Body of pancreas (tissue), 4 donors: ENCODE data around the gene DUSP5. TPM values are rescaled to one million over a fixed set of nuclear protein-coding genes. Genes with fewer than 3 reads are reported as not detected.

Experiments
- ATAC-seq: fragments of 150-250 bp; one replicate; pipeline ENCODE4 v1.9.1; 2016
- DNase-seq, 4 donors: peaks; one replicate each; pipeline ENCODE4 v3.0.0-alpha.2; 2019
- H3K27ac ChIP-seq, 4 donors: fragments of 200-600 bp; sonication (generic); 1 replicate in 3 of 4; 2 replicates in 1 of 4; pipeline versions ENCODE4 v1.5.1 to v1.6.1; 2016 to 2019; ENCODE audit warnings: mild to moderate bottlenecking in 1 of 4, mixed read lengths in 1 of 4, moderate library complexity in 1 of 4
- H3K27me3 ChIP-seq, 2 donors: fragments of 200-600 bp; sonication (generic); one replicate each; pipeline ENCODE4 v1.6.0; 2016; ENCODE audit warnings: mild to moderate bottlenecking in 1 of 2
- H3K36me3 ChIP-seq, 2 donors: fragments of 200-600 bp; sonication (generic); replicated peaks in 1 of 2; 2 replicates each; pipeline ENCODE4 v1.5.1; 2016; ENCODE audit warnings: low read depth in 2 of 2; ENCODE audit not compliant: insufficient read depth in 1 of 2
- H3K4me1 ChIP-seq: fragments of 200-600 bp; sonication (generic); one replicate; pipeline ENCODE4 v1.6.0; 2016
- H3K4me3 ChIP-seq, 2 donors: fragments of 200-600 bp; sonication (generic); 1 replicate in 1 of 2; 2 replicates in 1 of 2; pipeline ENCODE4 v1.5.1; 2016 to 2019
- H3K9me3 ChIP-seq, 3 donors: fragments of 200-600 bp; sonication (generic); 1 replicate in 2 of 3; 2 replicates in 1 of 3; pipeline ENCODE4 v1.5.1; 2016
- POLR2A ChIP-seq, 3 donors: fragments of 450-650 bp; IDR thresholded peaks; one replicate each; pipeline ENCODE4 v1.6.1; 2016; ENCODE audit warnings: antibody characterized with exemption in 3 of 3, mild to moderate bottlenecking in 2 of 3
- WGBS, 2 donors: methylation state at CpG; one replicate each; pipeline ENCODE4 v1.1.5; 2017; 5-methylcytosine and 5-hydroxymethylcytosine counted together
- intact Hi-C: fragments of 100-400 bp; cut with DNase I; formaldehyde crosslinking; loops from one replicate; pipeline ENCODE4 v1.15.1; 2023
- total RNA-seq, 2 donors: library from RNA; depleted of rRNA; stranded (reverse); fragments of >200 nt; gene quantifications; one replicate each; pipeline ENCODE4 v1.1.0, GENCODE V29; 2016
- TF ChIP-seq, protein P1 (sequence below), 7 experiments: fragments of 450-650 bp in 4 of 7; fragments of 200-600 bp in 3 of 7; sonication (generic) in 3 of 7; IDR thresholded peaks; one replicate each; pipeline ENCODE4 v1.5.1; 2016 to 2019; ENCODE audit warnings: antibody characterized with exemption in 7 of 7

Gene DUSP5
- total RNA-seq, 2 donors from 2014 or later = 6.2 to 9.2 TPM

DNA sequence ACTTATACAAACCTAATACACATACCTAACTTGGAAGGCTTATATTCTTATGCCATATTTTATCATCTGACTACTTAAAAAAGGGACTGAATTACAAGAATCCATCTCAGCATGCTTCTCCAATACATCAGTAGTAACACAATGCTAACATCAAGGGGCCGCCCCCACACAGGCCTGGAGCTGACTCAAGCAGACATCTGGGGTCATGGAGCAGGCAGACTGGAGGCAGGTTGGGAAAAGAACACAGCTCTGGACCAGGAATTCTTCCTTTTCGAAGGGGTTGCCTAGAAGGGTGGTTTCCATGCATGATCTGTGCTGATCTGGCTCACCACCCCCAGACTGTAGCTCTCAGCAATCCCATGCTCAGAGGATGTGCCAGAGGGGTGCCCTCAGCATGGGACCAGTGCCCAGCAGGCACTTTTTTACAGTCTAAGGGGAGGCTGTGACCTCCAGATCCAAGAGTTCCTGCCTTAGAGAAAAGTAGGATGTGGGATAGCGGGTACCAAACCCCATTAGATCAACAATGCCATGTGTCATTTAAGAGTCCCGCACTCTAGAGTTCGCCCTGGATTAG lies 26.1 kb upstream of the DUSP5 start:
- no peak overlapping the region for H3K4me3 ChIP-seq
- ATAC-seq (no peak), DNase-seq (no peak)
- no peaks in the 10 kb centered on the region for H3K36me3 ChIP-seq
- H3K27ac ChIP-seq = no peak overlapping the region
- TF ChIP-seq, protein P1, sequence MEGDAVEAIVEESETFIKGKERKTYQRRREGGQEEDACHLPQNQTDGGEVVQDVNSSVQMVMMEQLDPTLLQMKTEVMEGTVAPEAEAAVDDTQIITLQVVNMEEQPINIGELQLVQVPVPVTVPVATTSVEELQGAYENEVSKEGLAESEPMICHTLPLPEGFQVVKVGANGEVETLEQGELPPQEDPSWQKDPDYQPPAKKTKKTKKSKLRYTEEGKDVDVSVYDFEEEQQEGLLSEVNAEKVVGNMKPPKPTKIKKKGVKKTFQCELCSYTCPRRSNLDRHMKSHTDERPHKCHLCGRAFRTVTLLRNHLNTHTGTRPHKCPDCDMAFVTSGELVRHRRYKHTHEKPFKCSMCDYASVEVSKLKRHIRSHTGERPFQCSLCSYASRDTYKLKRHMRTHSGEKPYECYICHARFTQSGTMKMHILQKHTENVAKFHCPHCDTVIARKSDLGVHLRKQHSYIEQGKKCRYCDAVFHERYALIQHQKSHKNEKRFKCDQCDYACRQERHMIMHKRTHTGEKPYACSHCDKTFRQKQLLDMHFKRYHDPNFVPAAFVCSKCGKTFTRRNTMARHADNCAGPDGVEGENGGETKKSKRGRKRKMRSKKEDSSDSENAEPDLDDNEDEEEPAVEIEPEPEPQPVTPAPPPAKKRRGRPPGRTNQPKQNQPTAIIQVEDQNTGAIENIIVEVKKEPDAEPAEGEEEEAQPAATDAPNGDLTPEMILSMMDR (IDR thresholded peaks at IDR 0.05) = no peak
- TF ChIP-seq POLR2A (IDR thresholded peaks at IDR 0.05) = no peak
- H3K27me3 ChIP-seq = no peaks in the 10 kb centered on the region
- 69 to 87% methylated on average over 2 to 5 of the region's 5 CpGs for WGBS, 2 donors
- H3K4me1 ChIP-seq = no peaks in the 10 kb centered on the region
- intact Hi-C loops = no loop called here
- H3K9me3 ChIP-seq = no peaks in the 10 kb centered on the region

DNA sequence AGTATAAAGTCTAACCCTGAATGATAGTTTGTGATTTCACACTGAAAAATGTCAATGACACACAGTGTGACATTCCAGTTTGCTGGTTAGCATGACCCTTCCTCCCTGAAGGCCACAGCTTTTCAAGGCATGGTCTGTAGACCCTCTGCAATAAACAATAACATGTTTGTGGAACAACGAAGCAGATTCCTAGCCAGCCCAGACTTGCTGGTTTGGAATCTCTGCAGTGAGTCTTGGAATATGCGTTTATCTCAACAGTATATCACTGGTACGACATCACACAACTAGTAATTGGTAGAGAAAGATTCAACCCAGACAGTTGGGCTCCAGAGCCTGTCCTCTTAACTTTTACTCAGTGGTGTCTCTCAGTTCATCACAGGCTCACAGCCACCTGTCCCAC lies 23.7 kb upstream of the DUSP5 start:
- H3K4me3 ChIP-seq = no peak overlapping the region
- no peaks in the 10 kb centered on the region for H3K27me3 ChIP-seq
- no peak for TF ChIP-seq POLR2A (IDR thresholded peaks at IDR 0.05)
- TF ChIP-seq, protein P1 (IDR thresholded peaks at IDR 0.05) = no peak
- intact Hi-C loops = no loop called here
- no peak for ATAC-seq
- no peaks in the 10 kb centered on the region for H3K9me3 ChIP-seq
- no peaks in the 10 kb centered on the region for H3K36me3 ChIP-seq
- DNase-seq = no peak
- 91 to 94% methylated on average over 3 of the region's 3 CpGs for WGBS, 2 donors
- H3K27ac ChIP-seq = no peak overlapping the region
- no peaks in the 10 kb centered on the region for H3K4me1 ChIP-seq

DNA sequence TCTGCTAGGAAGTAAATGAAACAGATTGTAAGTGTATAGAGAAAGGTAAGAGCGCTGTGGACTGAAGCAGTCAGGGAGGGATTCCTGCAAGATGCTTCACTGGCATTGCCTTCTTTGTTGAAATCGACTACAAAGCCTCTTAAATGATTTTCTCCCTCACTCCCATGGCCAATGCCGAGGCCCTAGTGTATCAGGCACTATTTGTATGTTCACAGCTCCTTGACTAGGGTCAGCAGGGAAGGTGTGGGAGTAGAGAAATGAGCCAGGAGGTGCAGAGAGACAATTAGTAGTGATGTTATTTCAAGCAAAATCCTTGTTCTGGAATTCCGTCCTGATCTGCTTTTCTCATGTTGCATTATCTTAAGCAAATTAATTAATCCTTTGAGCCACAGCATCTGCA lies 22.9 kb upstream of the DUSP5 start:
- Histone ChIP-seq H3K9me3 (no peaks in the 10 kb centered on the region), H3K27ac (no peak overlapping the region), H3K4me1 (no peaks in the 10 kb centered on the region), H3K4me3 (no peak overlapping the region), H3K36me3 (no peaks in the 10 kb centered on the region), H3K27me3 (no peaks in the 10 kb centered on the region)
- intact Hi-C loops = no loop called here
- DNase-seq (no peak), ATAC-seq (no peak)
- TF ChIP-seq POLR2A (IDR thresholded peaks at IDR 0.05) = no peak
- TF ChIP-seq, protein P1 (IDR thresholded peaks at IDR 0.05) = no peak
- WGBS, 2 donors = 72 to 76% methylated on average over 4 of the region's 4 CpGs

DNA sequence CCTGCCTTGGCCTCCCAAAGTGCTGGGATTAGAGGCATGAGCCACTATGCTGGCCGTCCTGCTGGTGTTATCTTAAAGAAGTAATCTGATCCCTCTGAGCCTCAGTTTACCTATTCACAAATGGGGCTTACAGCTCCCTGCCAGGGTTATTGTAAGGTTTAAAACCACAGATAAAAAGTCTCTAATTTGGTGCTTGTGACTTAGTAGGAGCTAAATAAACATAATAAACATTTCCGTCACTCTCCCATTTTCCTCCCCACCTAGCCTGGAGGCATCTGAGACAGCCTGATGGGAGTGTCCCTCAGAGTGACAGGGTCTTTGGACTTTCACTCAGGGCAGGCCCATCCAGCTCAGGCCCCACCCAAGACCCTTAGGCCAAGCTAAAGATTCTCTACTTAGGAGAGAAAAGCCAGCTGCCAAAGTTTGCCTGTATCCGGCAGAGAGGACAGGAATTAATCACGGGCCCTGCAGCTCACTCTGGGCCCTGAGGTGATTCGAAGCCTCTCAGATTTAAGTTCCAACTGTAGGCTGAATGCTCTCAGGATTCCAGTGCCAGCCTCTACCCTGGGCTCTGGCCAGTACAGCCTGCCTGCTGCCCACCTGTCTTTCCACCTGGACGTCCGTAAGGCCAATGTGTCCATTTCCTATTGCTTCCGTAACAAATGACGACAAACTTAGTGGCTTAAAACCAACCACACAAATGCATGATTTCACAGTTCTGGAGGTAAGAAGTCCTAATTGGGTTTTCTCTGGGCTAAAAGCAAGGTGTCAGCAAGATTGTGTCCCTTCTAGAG lies 21.8 kb upstream of the DUSP5 start:
- no peak overlapping the region for H3K4me3 ChIP-seq
- intact Hi-C loops = no loop called here
- no peaks in the 10 kb centered on the region for H3K9me3 ChIP-seq
- no peak overlapping the region for H3K27ac ChIP-seq
- ATAC-seq (no peak), DNase-seq (no peak)
- no peaks in the 10 kb centered on the region for H3K4me1 ChIP-seq
- 84 to 89% methylated on average over 6 to 9 of the region's 9 CpGs for WGBS, 2 donors
- TF ChIP-seq, protein P1 (IDR thresholded peaks at IDR 0.05) = no peak
- no peaks in the 10 kb centered on the region for H3K27me3 ChIP-seq
- no peaks in the 10 kb centered on the region for H3K36me3 ChIP-seq

DNA sequence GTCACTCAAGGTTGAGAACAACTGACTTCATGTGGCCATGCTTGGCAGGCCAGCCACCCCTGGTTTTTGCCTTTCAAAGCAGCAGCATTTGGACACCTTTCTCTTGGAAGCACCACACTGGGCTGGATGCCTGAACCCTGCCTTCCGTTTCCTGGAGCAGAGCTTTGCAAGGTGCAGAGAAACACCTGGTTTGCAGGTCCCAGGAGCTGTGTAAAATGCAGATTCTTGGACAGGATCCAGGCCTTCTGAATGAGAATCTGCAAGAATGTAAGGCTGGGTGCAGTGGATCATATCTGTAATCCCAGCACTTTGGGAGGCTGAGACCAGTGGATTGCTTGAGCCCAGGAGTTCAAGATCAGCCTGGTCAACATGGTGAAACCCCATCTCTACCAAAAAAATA lies 18.0 kb upstream of the DUSP5 start:
- Histone ChIP-seq H3K27me3 (no peaks in the 10 kb centered on the region), H3K36me3 (no peaks in the 10 kb centered on the region), H3K4me1 (no peaks in the 10 kb centered on the region), H3K4me3 (no peak overlapping the region), H3K9me3 (no peaks in the 10 kb centered on the region), H3K27ac (no peak overlapping the region)
- DNase-seq (no peak), ATAC-seq (no peak)
- intact Hi-C loops = no loop called here
- TF ChIP-seq, protein P1 (IDR thresholded peaks at IDR 0.05) = no peak
- no peak for TF ChIP-seq POLR2A (IDR thresholded peaks at IDR 0.05)
- 47 to 63% methylated on average over 1 of the region's 1 CpG for WGBS, 2 donors
